Suprapubic skin (tissue), 4 donors: ENCODE data around the gene GPATCH3.

Experiments used
- CTCF ChIP-seq, 2 donors: fragments of 200-600 bp in 1 of 2; fragments of 450-650 bp in 1 of 2; sonication (generic) in 1 of 2; IDR thresholded peaks; one replicate each; pipeline ENCODE4 v1.5.1; 2016 to 2019; ENCODE audit warnings: antibody characterized with exemption in 2 of 2, mild to moderate bottlenecking in 1 of 2, moderate library complexity in 1 of 2
- EP300 ChIP-seq: sonication (generic); formaldehyde crosslinking; IDR thresholded peaks from one replicate; pipeline ENCODE4 v1.6.1; 2017; ENCODE audit warnings: antibody characterized with exemption
- POLR2A ChIP-seq, 2 donors: fragments of 450-650 bp; IDR thresholded peaks; one replicate each; pipeline ENCODE4 v1.6.1; 2017; ENCODE audit warnings: antibody characterized with exemption in 2 of 2, mild to moderate bottlenecking in 2 of 2, moderate library complexity in 2 of 2
- POLR2AphosphoS5 ChIP-seq, 3 donors: sonication (generic); formaldehyde crosslinking; IDR thresholded peaks; one replicate each; pipeline ENCODE4 v1.6.1; 2017; ENCODE audit warnings: antibody characterized with exemption in 3 of 3

DNA sequence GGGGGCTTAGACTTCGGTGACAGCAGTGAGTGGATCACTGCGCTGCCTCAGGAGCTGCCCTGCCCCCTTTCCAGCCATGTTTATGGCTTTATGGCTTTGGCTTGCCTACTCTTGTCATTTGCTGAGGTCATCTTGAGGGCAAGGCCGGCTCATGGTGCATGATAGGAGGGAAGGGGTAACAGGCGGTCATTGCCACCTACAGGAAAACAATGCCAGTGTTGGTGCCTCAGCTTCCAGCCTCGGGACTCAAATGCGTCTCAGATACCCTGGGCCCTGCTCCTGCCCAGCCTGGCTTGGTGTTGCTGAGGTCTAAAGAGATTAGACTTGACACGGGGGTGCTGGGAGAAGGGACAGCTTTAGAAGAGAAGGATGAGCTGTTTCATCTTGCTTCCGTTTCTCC, 45.5 kb upstream of the GPATCH3 start:
- TF ChIP-seq CTCF (IDR thresholded peaks at IDR 0.05) (no peak), POLR2A (IDR thresholded peaks at IDR 0.05) (no peak), POLR2AphosphoS5 (IDR thresholded peaks at IDR 0.05) (no peak), EP300 (no peak)
